Left renal cortex interstitium (tissue), 4 donors: ENCODE data around the gene TMTC4. TPM values are rescaled to one million over a fixed set of nuclear protein-coding genes. Genes with fewer than 3 reads are reported as not detected.
A peak's percentile ranks its signal among the peaks of the same experiment; 100 is the strongest.

Experiments
- DNase-seq, 4 donors: peaks; one replicate each; pipeline ENCODE4 v3.0.0-alpha.2; 2013; ENCODE audit warnings: low read depth in 4 of 4, low spot score in 2 of 4, missing footprints in 1 of 4
- polyA plus RNA-seq, 4 donors: library from polyadenylated mRNA; unstranded; fragments of 120-200 nt; gene quantifications; one replicate each; pipeline ENCODE4 v1.2.1, GENCODE V29; 2013; ENCODE audit not compliant: insufficient read length in 4 of 4

Gene TMTC4
- polyA plus RNA-seq, 4 donors, result 34.9 to 39.3 (median 37.1) TPM

- no peak for DNase-seq
Measured at GRCh38 chr13:100667894-100668293, 6.7 kb downstream of the TMTC4 start.

- DNase-seq, result no peak
Measured at GRCh38 chr13:100666124-100666523, 8.5 kb downstream of the TMTC4 start.

GRCh38 chr13:100665403-100665802 is 9.2 kb downstream of the TMTC4 start:
- no peak for DNase-seq

- no peak for DNase-seq
Measured at GRCh38 chr13:100664171-100664900, 10.3 kb downstream of the TMTC4 start.

GRCh38 chr13:100662468-100663211 is 12.0 kb downstream of the TMTC4 start:
- DNase-seq, result no peak

GRCh38 chr13:100660761-100661160 is 13.8 kb downstream of the TMTC4 start:
- DNase-seq, result no peak

- DNase-seq, result no peak
Measured at GRCh38 chr13:100659578-100659977, 15.0 kb downstream of the TMTC4 start.

GRCh38 chr13:100658363-100658762 is 16.2 kb downstream of the TMTC4 start:
- DNase-seq, result no peak

GRCh38 chr13:100657881-100658315 is 16.7 kb downstream of the TMTC4 start:
- no peak for DNase-seq

GRCh38 chr13:100652510-100652909 is 22.1 kb downstream of the TMTC4 start:
- no peak for DNase-seq

GRCh38 chr13:100650326-100650725 is 24.3 kb downstream of the TMTC4 start:
- DNase-seq, result no peak

- DNase-seq, result no peak
Measured at GRCh38 chr13:100648354-100648753, 26.2 kb downstream of the TMTC4 start.

GRCh38 chr13:100646871-100647270 is 27.7 kb downstream of the TMTC4 start:
- no peak for DNase-seq

- DNase-seq, result no peak
Measured at GRCh38 chr13:100646030-100646673, 28.4 kb downstream of the TMTC4 start.

GRCh38 chr13:100645382-100645781 is 29.2 kb downstream of the TMTC4 start:
- no peak for DNase-seq

GRCh38 chr13:100644371-100644770 is 30.2 kb downstream of the TMTC4 start:
- DNase-seq, result peak; percentile 32 to 50 (median 42)

GRCh38 chr13:100637796-100638195 is 36.8 kb downstream of the TMTC4 start:
- no peak for DNase-seq

- no peak for DNase-seq
Measured at GRCh38 chr13:100637380-100637779, 37.2 kb downstream of the TMTC4 start.

GRCh38 chr13:100636441-100636840 is 38.2 kb downstream of the TMTC4 start:
- DNase-seq, result no peak

GRCh38 chr13:100636004-100636403 is 38.6 kb downstream of the TMTC4 start:
- no peak for DNase-seq

GRCh38 chr13:100634696-100635095 is 39.9 kb downstream of the TMTC4 start:
- no peak for DNase-seq

- no peak for DNase-seq
Measured at GRCh38 chr13:100633461-100633860, 41.1 kb downstream of the TMTC4 start.
